Measurements from ENCODE around the gene SMAD7.

SMAD7 gene

GRCh38 chr18:48974304-48975119 lies 23.7 kb upstream of the SMAD7 start:
- no peaks in the 10 kb centered on the region for H3K36me3 ChIP-seq (ENCODE audit: control insufficient read depth in 1 of 2, insufficient read depth in 2 of 2, low read length in 2 of 2)
- H3K9me3 ChIP-seq (ENCODE audit: control insufficient read depth in 1 of 2, low read length in 2 of 2): no peaks in the 10 kb centered on the region
- peaks cover 17 to 22% of the 10 kb centered on the region in 2 donors for H3K4me1 ChIP-seq (ENCODE audit: control insufficient read depth in 1 of 2, insufficient read depth in 2 of 2, low read length in 2 of 2)
- no peaks in the 10 kb centered on the region for H3K27me3 ChIP-seq (ENCODE audit: control insufficient read depth in 1 of 2, insufficient read depth in 2 of 2, low read length in 2 of 2)
- H3K9ac ChIP-seq (ENCODE audit: low read depth in 1 of 2, low read length in 2 of 2): peak overlapping the region in 1 of 2 donors; percentile 57
- H3K4me3 ChIP-seq (ENCODE audit: low read depth in 1 of 2, low read length in 2 of 2): peak overlapping the region in 1 of 2 donors; percentile 72
- H3K27ac ChIP-seq (ENCODE audit: low read depth, low read length): no peak overlapping the region

GRCh38 chr18:48973731-48974130 lies 23.0 kb upstream of the SMAD7 start:
- Histone ChIP-seq H3K4me3 (ENCODE audit: low read depth in 1 of 2, low read length in 2 of 2) (no peak overlapping the region), H3K9ac (ENCODE audit: low read depth in 1 of 2, low read length in 2 of 2) (no peak overlapping the region), H3K36me3 (ENCODE audit: control insufficient read depth in 1 of 2, insufficient read depth in 2 of 2, low read length in 2 of 2) (no peaks in the 10 kb centered on the region), H3K4me1 (ENCODE audit: control insufficient read depth in 1 of 2, insufficient read depth in 2 of 2, low read length in 2 of 2) (peaks cover 16 to 22% of the 10 kb centered on the region in 2 donors), H3K27ac (ENCODE audit: low read depth, low read length) (no peak overlapping the region), H3K27me3 (ENCODE audit: control insufficient read depth in 1 of 2, insufficient read depth in 2 of 2, low read length in 2 of 2) (no peaks in the 10 kb centered on the region), H3K9me3 (ENCODE audit: control insufficient read depth in 1 of 2, low read length in 2 of 2) (no peaks in the 10 kb centered on the region)

- Histone ChIP-seq H3K4me3 (ENCODE audit: low read depth in 1 of 2, low read length in 2 of 2) (no peak overlapping the region), H3K27ac (ENCODE audit: low read depth, low read length) (no peak overlapping the region), H3K9me3 (ENCODE audit: control insufficient read depth in 1 of 2, low read length in 2 of 2) (no peaks in the 10 kb centered on the region), H3K4me1 (ENCODE audit: control insufficient read depth in 1 of 2, insufficient read depth in 2 of 2, low read length in 2 of 2) (peaks cover 4 to 5% of the 10 kb centered on the region in 2 donors), H3K27me3 (ENCODE audit: control insufficient read depth in 1 of 2, insufficient read depth in 2 of 2, low read length in 2 of 2) (no peaks in the 10 kb centered on the region), H3K36me3 (ENCODE audit: control insufficient read depth in 1 of 2, insufficient read depth in 2 of 2, low read length in 2 of 2) (no peaks in the 10 kb centered on the region), H3K9ac (ENCODE audit: low read depth in 1 of 2, low read length in 2 of 2) (no peak overlapping the region)
Observed at GRCh38 chr18:48968412-48969215, 17.8 kb upstream of the SMAD7 start.

GRCh38 chr18:48967545-48967944 lies 16.8 kb upstream of the SMAD7 start:
- no peaks in the 10 kb centered on the region for H3K9me3 ChIP-seq (ENCODE audit: control insufficient read depth in 1 of 2, low read length in 2 of 2)
- no peak overlapping the region for H3K4me3 ChIP-seq (ENCODE audit: low read depth in 1 of 2, low read length in 2 of 2)
- no peak overlapping the region for H3K27ac ChIP-seq (ENCODE audit: low read depth, low read length)
- H3K4me1 ChIP-seq (ENCODE audit: control insufficient read depth in 1 of 2, insufficient read depth in 2 of 2, low read length in 2 of 2): no peaks in the 10 kb centered on the region
- H3K27me3 ChIP-seq (ENCODE audit: control insufficient read depth in 1 of 2, insufficient read depth in 2 of 2, low read length in 2 of 2): no peaks in the 10 kb centered on the region
- H3K9ac ChIP-seq (ENCODE audit: low read depth in 1 of 2, low read length in 2 of 2): no peak overlapping the region
- no peaks in the 10 kb centered on the region for H3K36me3 ChIP-seq (ENCODE audit: control insufficient read depth in 1 of 2, insufficient read depth in 2 of 2, low read length in 2 of 2)

- no peaks in the 10 kb centered on the region for H3K36me3 ChIP-seq (ENCODE audit: control insufficient read depth in 1 of 2, insufficient read depth in 2 of 2, low read length in 2 of 2)
- no peak overlapping the region for H3K4me3 ChIP-seq (ENCODE audit: low read depth in 1 of 2, low read length in 2 of 2)
- no peaks in the 10 kb centered on the region for H3K27me3 ChIP-seq (ENCODE audit: control insufficient read depth in 1 of 2, insufficient read depth in 2 of 2, low read length in 2 of 2)
- H3K9ac ChIP-seq (ENCODE audit: low read depth in 1 of 2, low read length in 2 of 2): no peak overlapping the region
- no peak overlapping the region for H3K27ac ChIP-seq (ENCODE audit: low read depth, low read length)
- no peaks in the 10 kb centered on the region for H3K9me3 ChIP-seq (ENCODE audit: control insufficient read depth in 1 of 2, low read length in 2 of 2)
- no peaks in the 10 kb centered on the region for H3K4me1 ChIP-seq (ENCODE audit: control insufficient read depth in 1 of 2, insufficient read depth in 2 of 2, low read length in 2 of 2)
Observed at GRCh38 chr18:48966523-48966922, 15.8 kb upstream of the SMAD7 start.

GRCh38 chr18:48963586-48964470 lies 13.1 kb upstream of the SMAD7 start:
- H3K4me1 ChIP-seq (ENCODE audit: control insufficient read depth in 1 of 2, insufficient read depth in 2 of 2, low read length in 2 of 2): peaks cover 3 to 5% of the 10 kb centered on the region in 2 donors
- no peak overlapping the region for H3K27ac ChIP-seq (ENCODE audit: low read depth, low read length)

GRCh38 chr18:48962994-48963561 lies 12.3 kb upstream of the SMAD7 start:
- H3K36me3 ChIP-seq (ENCODE audit: control insufficient read depth in 1 of 2, insufficient read depth in 2 of 2, low read length in 2 of 2): no peaks in the 10 kb centered on the region
- H3K4me3 ChIP-seq (ENCODE audit: low read depth in 1 of 2, low read length in 2 of 2): no peak overlapping the region
- H3K27me3 ChIP-seq (ENCODE audit: control insufficient read depth in 1 of 2, insufficient read depth in 2 of 2, low read length in 2 of 2): no peaks in the 10 kb centered on the region
- no peak overlapping the region for H3K9ac ChIP-seq (ENCODE audit: low read depth in 1 of 2, low read length in 2 of 2)
- no peak overlapping the region for H3K27ac ChIP-seq (ENCODE audit: low read depth, low read length)
- H3K9me3 ChIP-seq (ENCODE audit: control insufficient read depth in 1 of 2, low read length in 2 of 2): no peaks in the 10 kb centered on the region
- peaks cover 3 to 5% of the 10 kb centered on the region in 2 donors for H3K4me1 ChIP-seq (ENCODE audit: control insufficient read depth in 1 of 2, insufficient read depth in 2 of 2, low read length in 2 of 2)

More at GRCh38 chr18:48963586-48964470, 13.1 kb upstream of the SMAD7 start:
- Histone ChIP-seq H3K9ac (ENCODE audit: low read depth in 1 of 2, low read length in 2 of 2) (no peak overlapping the region), H3K36me3 (ENCODE audit: control insufficient read depth in 1 of 2, insufficient read depth in 2 of 2, low read length in 2 of 2) (no peaks in the 10 kb centered on the region), H3K9me3 (ENCODE audit: control insufficient read depth in 1 of 2, low read length in 2 of 2) (no peaks in the 10 kb centered on the region), H3K4me3 (ENCODE audit: low read depth in 1 of 2, low read length in 2 of 2) (no peak overlapping the region), H3K27me3 (ENCODE audit: control insufficient read depth in 1 of 2, insufficient read depth in 2 of 2, low read length in 2 of 2) (no peaks in the 10 kb centered on the region)

GRCh38 chr18:48962252-48962993 lies 11.7 kb upstream of the SMAD7 start:
- Histone ChIP-seq H3K36me3 (ENCODE audit: control insufficient read depth in 1 of 2, insufficient read depth in 2 of 2, low read length in 2 of 2) (no peaks in the 10 kb centered on the region), H3K27ac (ENCODE audit: low read depth, low read length) (no peak overlapping the region), H3K4me3 (ENCODE audit: low read depth in 1 of 2, low read length in 2 of 2) (no peak overlapping the region)

GRCh38 chr18:48961547-48961946 lies 10.8 kb upstream of the SMAD7 start:
- Histone ChIP-seq H3K27me3 (ENCODE audit: control insufficient read depth in 1 of 2, insufficient read depth in 2 of 2, low read length in 2 of 2) (no peaks in the 10 kb centered on the region), H3K9me3 (ENCODE audit: control insufficient read depth in 1 of 2, low read length in 2 of 2) (no peaks in the 10 kb centered on the region), H3K4me3 (ENCODE audit: low read depth in 1 of 2, low read length in 2 of 2) (peak overlapping the region in 1 of 2 donors; percentile 44), H3K4me1 (ENCODE audit: control insufficient read depth in 1 of 2, insufficient read depth in 2 of 2, low read length in 2 of 2) (peaks cover 7 to 13% of the 10 kb centered on the region in 2 donors), H3K36me3 (ENCODE audit: control insufficient read depth in 1 of 2, insufficient read depth in 2 of 2, low read length in 2 of 2) (no peaks in the 10 kb centered on the region), H3K27ac (ENCODE audit: low read depth, low read length) (no peak overlapping the region), H3K9ac (ENCODE audit: low read depth in 1 of 2, low read length in 2 of 2) (no peak overlapping the region)

More at GRCh38 chr18:48962252-48962993, 11.7 kb upstream of the SMAD7 start:
- Histone ChIP-seq H3K9ac (ENCODE audit: low read depth in 1 of 2, low read length in 2 of 2) (no peak overlapping the region), H3K4me1 (ENCODE audit: control insufficient read depth in 1 of 2, insufficient read depth in 2 of 2, low read length in 2 of 2) (peaks cover 3 to 5% of the 10 kb centered on the region in 2 donors), H3K9me3 (ENCODE audit: control insufficient read depth in 1 of 2, low read length in 2 of 2) (no peaks in the 10 kb centered on the region), H3K27me3 (ENCODE audit: control insufficient read depth in 1 of 2, insufficient read depth in 2 of 2, low read length in 2 of 2) (no peaks in the 10 kb centered on the region)
